Ishikawa (cell line): ENCODE results near the gene CA10.

Experiments used
- CEBPB ChIP-seq: IDR thresholded peaks from 2 replicates; pipeline ENCODE4 v1.6.1; 2012
- CREB1 ChIP-seq: IDR thresholded peaks from 2 replicates; pipeline ENCODE4 v1.6.1; 2012; ENCODE audit warnings: low read depth
- EP300 ChIP-seq: IDR thresholded peaks from 2 replicates; pipeline ENCODE4 v1.6.1; 2012; ENCODE audit warnings: borderline replicate concordance
- FOXM1 ChIP-seq: IDR thresholded peaks from 2 replicates; pipeline ENCODE4 v1.6.1; 2012; ENCODE audit warnings: low read depth, borderline replicate concordance
- RAD21 ChIP-seq: IDR thresholded peaks from 2 replicates; pipeline ENCODE4 v1.6.1; 2012; ENCODE audit warnings: low read depth
- YY1 ChIP-seq: IDR thresholded peaks from 2 replicates; pipeline ENCODE4 v1.6.1; 2012; ENCODE audit warnings: low read depth
- TF ChIP-seq, protein P1 (sequence below): IDR thresholded peaks from 2 replicates; pipeline ENCODE4 v1.6.1; 2012; ENCODE audit warnings: low read depth, mild to moderate bottlenecking

DNA sequence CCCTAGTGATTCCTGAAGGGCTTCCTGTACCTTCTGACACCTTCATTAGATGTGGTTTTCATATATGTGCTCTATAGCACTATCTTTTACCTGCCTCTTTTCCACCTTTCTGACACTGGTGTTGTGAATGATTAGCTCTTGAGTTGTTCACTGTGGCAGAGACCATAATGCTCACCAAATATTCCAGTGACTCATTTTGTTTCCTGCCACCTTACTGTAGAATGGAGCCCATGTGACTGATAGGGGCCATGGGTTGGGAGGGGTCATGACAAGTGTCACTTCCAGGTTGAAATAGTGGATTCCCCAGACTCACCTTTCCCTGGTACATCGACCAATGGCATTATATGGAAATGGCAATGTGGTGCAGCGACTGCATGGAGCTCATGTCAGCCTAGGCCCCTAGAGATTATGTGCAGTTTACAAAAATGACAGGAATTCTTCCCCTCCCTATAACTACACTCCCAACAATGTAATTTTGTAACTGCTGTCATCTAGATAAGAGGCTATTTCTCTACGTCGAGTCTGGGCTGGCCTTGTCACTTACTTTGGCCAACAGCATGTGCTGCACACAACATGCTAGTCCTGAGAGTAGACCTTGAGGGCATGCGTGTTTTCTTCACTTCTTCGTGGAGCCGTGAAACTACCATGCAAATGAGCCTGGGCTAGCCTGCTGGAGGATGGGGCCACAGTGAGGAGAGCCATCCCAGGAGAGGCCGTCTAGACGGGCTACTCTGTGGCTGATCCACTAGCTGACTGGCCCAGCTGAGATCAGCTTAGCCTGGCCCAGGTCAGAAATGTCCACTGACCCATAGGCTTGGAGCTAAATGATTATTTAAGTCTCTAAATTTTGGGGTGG, 409.5 kb downstream of the CA10 start:
- no peak for TF ChIP-seq FOXM1
- no peak for TF ChIP-seq CREB1
- TF ChIP-seq, protein P1, sequence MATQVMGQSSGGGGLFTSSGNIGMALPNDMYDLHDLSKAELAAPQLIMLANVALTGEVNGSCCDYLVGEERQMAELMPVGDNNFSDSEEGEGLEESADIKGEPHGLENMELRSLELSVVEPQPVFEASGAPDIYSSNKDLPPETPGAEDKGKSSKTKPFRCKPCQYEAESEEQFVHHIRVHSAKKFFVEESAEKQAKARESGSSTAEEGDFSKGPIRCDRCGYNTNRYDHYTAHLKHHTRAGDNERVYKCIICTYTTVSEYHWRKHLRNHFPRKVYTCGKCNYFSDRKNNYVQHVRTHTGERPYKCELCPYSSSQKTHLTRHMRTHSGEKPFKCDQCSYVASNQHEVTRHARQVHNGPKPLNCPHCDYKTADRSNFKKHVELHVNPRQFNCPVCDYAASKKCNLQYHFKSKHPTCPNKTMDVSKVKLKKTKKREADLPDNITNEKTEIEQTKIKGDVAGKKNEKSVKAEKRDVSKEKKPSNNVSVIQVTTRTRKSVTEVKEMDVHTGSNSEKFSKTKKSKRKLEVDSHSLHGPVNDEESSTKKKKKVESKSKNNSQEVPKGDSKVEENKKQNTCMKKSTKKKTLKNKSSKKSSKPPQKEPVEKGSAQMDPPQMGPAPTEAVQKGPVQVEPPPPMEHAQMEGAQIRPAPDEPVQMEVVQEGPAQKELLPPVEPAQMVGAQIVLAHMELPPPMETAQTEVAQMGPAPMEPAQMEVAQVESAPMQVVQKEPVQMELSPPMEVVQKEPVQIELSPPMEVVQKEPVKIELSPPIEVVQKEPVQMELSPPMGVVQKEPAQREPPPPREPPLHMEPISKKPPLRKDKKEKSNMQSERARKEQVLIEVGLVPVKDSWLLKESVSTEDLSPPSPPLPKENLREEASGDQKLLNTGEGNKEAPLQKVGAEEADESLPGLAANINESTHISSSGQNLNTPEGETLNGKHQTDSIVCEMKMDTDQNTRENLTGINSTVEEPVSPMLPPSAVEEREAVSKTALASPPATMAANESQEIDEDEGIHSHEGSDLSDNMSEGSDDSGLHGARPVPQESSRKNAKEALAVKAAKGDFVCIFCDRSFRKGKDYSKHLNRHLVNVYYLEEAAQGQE: no peak
- no peak for TF ChIP-seq YY1
- TF ChIP-seq CEBPB: no peak
- no peak for TF ChIP-seq RAD21
- TF ChIP-seq EP300: no peak
